HG03135 (cell line): ENCODE measurements around the gene ADGRL3.

Source experiments
- ATAC-seq: cut with Tn5 transposase; IDR thresholded peaks from one replicate; pipeline ENCODE4 v1.9.1; 2021; ENCODE audit warnings: mild to moderate bottlenecking, moderate library complexity; ENCODE audit not compliant: unreplicated experiment

ADGRL3 gene

GRCh38 chr4:61407642-61408618, 207.8 kb downstream of the ADGRL3 start:
- no peak for ATAC-seq

- ATAC-seq, result no peak
These were observed 208.7 kb downstream of the ADGRL3 start for GRCh38 chr4:61408861-61409260.

GRCh38 chr4:61411241-61411640, 211.1 kb downstream of the ADGRL3 start:
- no peak for ATAC-seq

- no peak for ATAC-seq
These were observed 225.2 kb downstream of the ADGRL3 start for GRCh38 chr4:61425315-61425714.

- no peak for ATAC-seq
These were observed 226.1 kb downstream of the ADGRL3 start for GRCh38 chr4:61426229-61426628.

- ATAC-seq, result no peak
These were observed 227.1 kb downstream of the ADGRL3 start for GRCh38 chr4:61427099-61427817.

GRCh38 chr4:61427818-61428495, 227.8 kb downstream of the ADGRL3 start:
- ATAC-seq, result no peak

GRCh38 chr4:61428950-61429349, 228.8 kb downstream of the ADGRL3 start:
- ATAC-seq, result no peak

GRCh38 chr4:61431131-61431530, 231.0 kb downstream of the ADGRL3 start:
- ATAC-seq, result no peak

GRCh38 chr4:61437923-61438322, 237.8 kb downstream of the ADGRL3 start:
- no peak for ATAC-seq

- no peak for ATAC-seq
These were observed 240.2 kb downstream of the ADGRL3 start for GRCh38 chr4:61440321-61440720.

GRCh38 chr4:61442936-61443335, 242.8 kb downstream of the ADGRL3 start:
- no peak for ATAC-seq

GRCh38 chr4:61443813-61444510, 243.8 kb downstream of the ADGRL3 start:
- ATAC-seq, result no peak

GRCh38 chr4:61445374-61446063, 245.4 kb downstream of the ADGRL3 start:
- ATAC-seq, result no peak

GRCh38 chr4:61446941-61447340, 246.8 kb downstream of the ADGRL3 start:
- no peak for ATAC-seq

- ATAC-seq, result no peak
These were observed 247.8 kb downstream of the ADGRL3 start for GRCh38 chr4:61447918-61448317.

GRCh38 chr4:61451935-61452334, 251.8 kb downstream of the ADGRL3 start:
- ATAC-seq, result no peak

GRCh38 chr4:61461956-61462355, 261.8 kb downstream of the ADGRL3 start:
- ATAC-seq, result no peak

GRCh38 chr4:61462451-61463326, 262.6 kb downstream of the ADGRL3 start:
- no peak for ATAC-seq
